Karpas-422 (cell line): ENCODE results near the gene DOCK4. TPM values are rescaled to one million over a fixed set of nuclear protein-coding genes. Genes with fewer than 3 reads are reported as not detected.

Experiments used
- DNase-seq: peaks from one replicate; pipeline ENCODE4 v3.0.0-alpha.2; 2015
- H2AFZ ChIP-seq: fragments of 200-600 bp; sonication (generic); 2 replicates; pipeline ENCODE4 v1.6.1; 2014; ENCODE audit warnings: antibody characterized with exemption, low read length, mixed read lengths
- H3K27ac ChIP-seq: fragments of 200-600 bp; sonication (generic); 2 replicates; pipeline ENCODE4 v1.5.1; 2014; ENCODE audit warnings: mild to moderate bottlenecking, low read length, moderate library complexity
- H3K27me3 ChIP-seq: fragments of 200-600 bp; sonication (generic); 2 replicates; pipeline ENCODE4 v1.6.1; 2014; ENCODE audit warnings: low read length, mixed read lengths
- H3K36me3 ChIP-seq: fragments of 200-600 bp; sonication (generic); 2 replicates; pipeline ENCODE4 v1.6.1; 2014; ENCODE audit warnings: low read length, mixed read lengths; ENCODE audit not compliant: insufficient read depth
- H3K4me1 ChIP-seq: fragments of 200-600 bp; sonication (generic); 2 replicates; pipeline ENCODE4 v1.6.1; 2014; ENCODE audit warnings: mild to moderate bottlenecking, low read length, mixed read lengths
- H3K4me2 ChIP-seq: fragments of 200-600 bp; sonication (generic); 2 replicates; pipeline ENCODE4 v1.6.1; 2014; ENCODE audit warnings: low read length, low read depth, mild to moderate bottlenecking; ENCODE audit not compliant: poor library complexity, severe bottlenecking
- H3K4me3 ChIP-seq: fragments of 200-600 bp; sonication (generic); 2 replicates; pipeline ENCODE4 v1.5.1; 2014; ENCODE audit warnings: mild to moderate bottlenecking, antibody characterized with exemption, low read length, mixed read lengths
- H3K79me2 ChIP-seq: fragments of 200-600 bp; sonication (generic); 2 replicates; pipeline ENCODE4 v1.6.1; 2014; ENCODE audit warnings: mild to moderate bottlenecking, low read length, mixed read lengths
- H3K9ac ChIP-seq: fragments of 200-600 bp; sonication (generic); 2 replicates; pipeline ENCODE4 v1.6.0; 2014; ENCODE audit warnings: low read length
- H3K9me2 ChIP-seq: fragments of 200-600 bp; sonication (generic), shearing (Covaris generic); replicated peaks from 2 replicates; pipeline ENCODE4 v1.6.0; 2014; ENCODE audit warnings: mild to moderate bottlenecking, low read length, moderate library complexity; ENCODE audit not compliant: insufficient read depth
- H3K9me3 ChIP-seq: fragments of 300-700, 200-600 bp; sonication (generic); 2 replicates; pipeline ENCODE4 v1.6.1; 2014; ENCODE audit warnings: low read length, mixed read lengths
- H4K20me1 ChIP-seq: fragments of 200-600 bp; sonication (generic); 2 replicates; pipeline ENCODE4 v1.6.1; 2014; ENCODE audit warnings: mild to moderate bottlenecking, antibody characterized with exemption, low read length, low read depth; ENCODE audit not compliant: insufficient read depth
- total RNA-seq: library from RNA; depleted of rRNA; stranded (reverse); fragments of >200 nt; shearing (Covaris generic); gene quantifications from 2 replicates; pipeline ENCODE4 v1.2.3, GENCODE V29; 2014; ENCODE audit warnings: low replicate concordance

Gene DOCK4
- total RNA-seq, 1 experiment from 2014 or later: 0.07 TPM

DNA sequence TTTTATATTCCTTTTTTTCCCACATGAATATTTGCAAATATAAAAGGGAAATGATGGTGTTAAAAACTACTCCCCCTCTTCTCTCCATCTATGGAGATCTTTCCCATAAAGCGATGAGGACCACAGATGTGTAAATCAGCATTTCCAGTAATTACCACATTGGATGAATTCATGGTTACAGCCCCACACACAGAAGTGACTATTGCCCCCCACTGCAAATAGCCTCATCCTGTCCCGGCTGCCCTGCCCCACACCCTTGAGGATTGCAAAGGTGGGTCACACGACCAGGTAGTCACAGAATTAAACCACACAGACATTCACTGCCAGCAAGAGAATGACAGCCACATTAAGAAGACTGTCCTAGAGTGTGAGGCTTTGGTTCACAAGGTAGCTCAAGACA, 145.1 kb downstream of the DOCK4 start:
- Histone ChIP-seq H3K27ac (no peak overlapping the region), H3K4me1 (no peaks in the 10 kb centered on the region), H3K36me3 (no peaks in the 10 kb centered on the region), H3K79me2 (no peaks in the 10 kb centered on the region), H3K9me2 (no peaks in the 10 kb centered on the region), H2AFZ (no peak overlapping the region), H3K9ac (no peak overlapping the region), H3K4me3 (no peak overlapping the region), H3K9me3 (no peaks in the 10 kb centered on the region), H3K4me2 (no peak overlapping the region), H4K20me1 (no peaks in the 10 kb centered on the region), H3K27me3 (no peaks in the 10 kb centered on the region)
- DNase-seq: no peak

DNA sequence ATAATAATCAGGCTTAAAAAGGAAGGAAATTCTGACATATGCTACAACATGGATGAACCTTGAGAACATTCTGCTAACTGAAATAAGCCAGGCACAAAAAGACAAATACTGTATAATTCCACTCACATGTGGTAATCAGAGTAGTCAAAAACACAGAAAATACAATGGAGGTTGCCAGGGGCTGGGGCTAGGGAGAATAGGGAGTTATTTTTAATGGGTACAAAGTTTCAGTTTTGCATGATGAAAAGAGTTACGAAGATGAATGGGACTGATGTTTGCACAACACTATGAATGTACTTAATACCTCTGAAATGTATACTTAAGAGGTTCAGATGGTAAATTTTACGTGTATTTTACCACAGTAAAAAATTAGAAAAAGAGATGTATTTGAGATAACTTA, 145.6 kb downstream of the DOCK4 start:
- Histone ChIP-seq H3K9ac (no peak overlapping the region), H3K27me3 (no peaks in the 10 kb centered on the region), H3K9me2 (no peaks in the 10 kb centered on the region), H2AFZ (no peak overlapping the region), H3K9me3 (no peaks in the 10 kb centered on the region), H3K4me3 (no peak overlapping the region), H3K27ac (no peak overlapping the region), H4K20me1 (no peaks in the 10 kb centered on the region), H3K4me1 (no peaks in the 10 kb centered on the region), H3K36me3 (no peaks in the 10 kb centered on the region), H3K79me2 (no peaks in the 10 kb centered on the region), H3K4me2 (no peak overlapping the region)
- DNase-seq: no peak

DNA sequence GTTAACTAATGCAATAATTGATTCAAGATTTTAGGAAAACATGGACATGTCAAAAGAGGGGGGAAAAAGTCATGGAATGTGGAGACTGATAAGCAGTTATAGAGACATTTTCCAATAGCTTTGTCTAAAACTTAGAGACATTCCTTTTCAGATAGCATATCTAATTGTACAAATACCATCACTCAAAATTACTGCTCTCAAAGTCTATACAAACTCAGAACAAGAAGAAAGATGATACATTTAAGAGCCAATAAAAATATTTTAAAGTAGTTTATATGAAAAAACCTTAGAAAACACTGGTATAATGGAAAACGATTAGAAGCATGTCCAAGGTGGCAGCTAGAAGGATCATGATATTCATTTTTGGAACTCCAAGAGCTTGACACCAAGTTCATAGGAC, 146.5 kb downstream of the DOCK4 start:
- no peaks in the 10 kb centered on the region for H3K9me2 ChIP-seq

DNA sequence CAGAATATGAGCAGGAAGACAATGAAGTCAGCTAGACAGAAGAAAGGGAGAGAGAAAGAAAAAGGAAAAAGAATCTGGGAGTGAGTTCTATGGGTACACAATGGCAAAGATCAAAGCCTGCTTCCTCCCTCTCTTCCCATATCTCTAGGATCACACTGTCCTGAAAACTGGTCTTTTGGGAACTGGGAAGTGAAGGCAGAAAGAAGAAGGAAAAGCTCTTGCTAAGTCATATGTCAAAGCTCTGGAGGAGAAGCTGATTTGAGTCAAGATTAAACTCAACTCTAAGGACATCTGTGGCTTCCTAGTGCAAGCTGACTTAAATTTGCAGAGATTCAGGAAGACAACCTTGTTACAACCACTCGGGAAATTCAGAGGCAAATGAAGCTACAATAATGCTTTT, 147.5 kb downstream of the DOCK4 start:
- no peaks in the 10 kb centered on the region for H3K4me1 ChIP-seq
- H3K4me2 ChIP-seq: no peak overlapping the region
- H3K9me2 ChIP-seq: no peaks in the 10 kb centered on the region
- H3K27me3 ChIP-seq: no peaks in the 10 kb centered on the region
- H3K36me3 ChIP-seq: no peaks in the 10 kb centered on the region
- no peak overlapping the region for H3K27ac ChIP-seq
- H3K4me3 ChIP-seq: no peak overlapping the region
- no peaks in the 10 kb centered on the region for H4K20me1 ChIP-seq
- H2AFZ ChIP-seq: no peak overlapping the region
- H3K9me3 ChIP-seq: no peaks in the 10 kb centered on the region
- H3K9ac ChIP-seq: no peak overlapping the region
- no peaks in the 10 kb centered on the region for H3K79me2 ChIP-seq
- DNase-seq: no peak

More for the DNA sequence above, 146.5 kb downstream of the DOCK4 start:
- no peaks in the 10 kb centered on the region for H3K27me3 ChIP-seq
- H3K79me2 ChIP-seq: no peaks in the 10 kb centered on the region
- no peak overlapping the region for H3K9ac ChIP-seq
- no peaks in the 10 kb centered on the region for H3K36me3 ChIP-seq
- no peak overlapping the region for H3K4me2 ChIP-seq
- H3K27ac ChIP-seq: no peak overlapping the region
- no peak overlapping the region for H3K4me3 ChIP-seq
- H4K20me1 ChIP-seq: no peaks in the 10 kb centered on the region
- no peak overlapping the region for H2AFZ ChIP-seq
- no peak for DNase-seq
- no peaks in the 10 kb centered on the region for H3K9me3 ChIP-seq
- H3K4me1 ChIP-seq: no peaks in the 10 kb centered on the region

DNA sequence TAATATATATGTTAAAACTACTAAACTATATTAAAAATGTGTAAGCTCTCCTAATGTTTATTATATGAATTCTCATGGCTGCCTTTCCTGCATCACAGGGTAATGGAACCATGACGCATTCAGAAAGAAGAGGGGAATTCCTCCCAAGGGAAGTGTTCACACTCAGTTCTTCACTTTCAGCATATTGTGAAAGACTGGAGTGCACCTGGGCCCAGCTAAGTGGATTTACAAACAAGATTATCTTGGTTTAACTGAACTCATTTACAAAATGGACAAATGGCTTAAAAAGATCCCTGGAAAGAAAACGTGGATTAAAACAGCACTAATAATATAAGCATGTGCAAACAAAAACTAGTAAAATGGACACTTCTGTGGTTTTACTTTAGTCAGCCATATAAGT, 149.8 kb downstream of the DOCK4 start:
- Histone ChIP-seq H3K27ac (no peak overlapping the region), H3K4me3 (no peak overlapping the region), H4K20me1 (no peaks in the 10 kb centered on the region), H3K36me3 (no peaks in the 10 kb centered on the region), H3K9ac (no peak overlapping the region), H3K27me3 (no peaks in the 10 kb centered on the region), H2AFZ (no peak overlapping the region), H3K9me2 (no peaks in the 10 kb centered on the region), H3K9me3 (no peaks in the 10 kb centered on the region), H3K4me1 (no peaks in the 10 kb centered on the region), H3K4me2 (no peak overlapping the region), H3K79me2 (no peaks in the 10 kb centered on the region)
- no peak for DNase-seq

DNA sequence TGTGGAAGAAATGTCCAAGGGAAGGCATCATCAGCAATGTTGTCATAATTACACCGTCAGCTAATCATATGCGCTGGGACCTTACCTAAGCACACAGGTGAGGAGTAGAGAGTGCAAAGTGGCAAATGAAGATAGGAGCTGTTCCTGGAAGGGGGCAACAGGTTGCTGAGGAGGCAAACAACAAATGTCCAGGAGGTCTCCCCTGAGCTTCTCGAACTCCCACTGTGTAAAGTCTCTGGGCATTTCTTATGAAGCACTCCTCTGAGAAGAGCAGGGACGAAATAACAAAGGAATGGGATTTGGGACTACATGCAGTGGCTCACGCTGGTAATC, 152.5 kb downstream of the DOCK4 start:
- Histone ChIP-seq H3K4me3 (no peak overlapping the region), H3K9me2 (no peaks in the 10 kb centered on the region), H4K20me1 (no peaks in the 10 kb centered on the region), H3K79me2 (no peaks in the 10 kb centered on the region), H3K4me1 (no peaks in the 10 kb centered on the region), H3K27ac (no peak overlapping the region), H3K27me3 (no peaks in the 10 kb centered on the region), H3K9ac (no peak overlapping the region), H3K36me3 (no peaks in the 10 kb centered on the region), H3K4me2 (no peak overlapping the region), H2AFZ (no peak overlapping the region), H3K9me3 (no peaks in the 10 kb centered on the region)
- DNase-seq: no peak

DNA sequence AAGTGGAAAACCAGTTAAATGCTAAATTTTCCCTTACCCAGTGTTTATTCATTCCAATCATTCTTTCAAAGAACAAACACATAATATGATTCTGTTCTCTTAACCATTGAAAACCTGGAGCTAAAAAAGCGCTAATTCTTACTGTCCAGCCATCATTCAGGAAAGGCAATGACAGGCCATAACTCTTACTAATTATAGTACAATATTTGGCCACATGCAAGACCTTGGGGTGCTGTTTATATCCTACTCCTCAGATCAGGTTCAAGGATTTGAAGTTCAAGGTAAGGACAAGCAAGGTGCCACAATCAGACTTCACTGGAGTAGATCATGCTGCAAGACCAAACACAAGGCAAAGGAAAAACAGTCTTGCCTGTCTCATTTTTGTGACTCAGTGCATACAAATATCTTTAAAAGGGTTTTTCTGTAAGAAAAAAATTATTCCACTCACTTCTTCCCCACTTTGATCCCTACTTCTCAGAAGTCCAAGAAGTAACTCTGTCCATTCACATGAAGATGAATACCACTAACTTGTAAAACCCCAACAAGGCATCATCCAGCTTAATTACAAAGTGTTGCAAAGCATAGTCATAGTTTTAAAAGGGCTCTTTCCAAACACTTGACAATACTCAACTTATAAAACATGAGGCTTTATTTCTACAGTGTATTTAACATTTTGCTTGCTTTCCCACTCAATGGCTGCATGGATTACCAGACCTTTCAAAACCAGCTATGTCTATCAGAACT, 153.0 kb downstream of the DOCK4 start:
- no peak overlapping the region for H3K27ac ChIP-seq
- H3K4me1 ChIP-seq: no peaks in the 10 kb centered on the region
- DNase-seq: no peak
- no peaks in the 10 kb centered on the region for H3K9me3 ChIP-seq
- H3K36me3 ChIP-seq: no peaks in the 10 kb centered on the region
- no peak overlapping the region for H3K4me3 ChIP-seq
- no peak overlapping the region for H3K4me2 ChIP-seq
- H2AFZ ChIP-seq: no peak overlapping the region
- H4K20me1 ChIP-seq: no peaks in the 10 kb centered on the region
- H3K27me3 ChIP-seq: no peaks in the 10 kb centered on the region
- no peaks in the 10 kb centered on the region for H3K79me2 ChIP-seq
- H3K9me2 ChIP-seq: no peaks in the 10 kb centered on the region
- H3K9ac ChIP-seq: no peak overlapping the region

DNA sequence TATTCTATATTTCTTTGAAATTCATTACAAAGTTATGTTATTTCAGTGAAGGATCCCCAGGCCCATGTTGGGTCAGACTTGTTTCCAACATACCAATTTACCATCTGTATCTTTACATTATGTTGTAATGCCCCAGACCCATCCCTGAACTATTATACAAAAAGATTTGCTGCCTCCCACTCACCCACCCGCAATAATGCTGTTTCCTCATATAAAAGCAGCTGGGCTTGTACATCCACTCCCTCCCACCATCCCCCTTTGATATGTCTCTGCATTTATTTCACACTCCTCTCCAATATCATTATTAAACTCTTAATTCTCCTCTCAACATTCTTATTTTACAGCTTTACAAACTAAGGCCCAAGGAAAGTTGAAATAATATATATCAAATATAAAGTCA, 153.7 kb downstream of the DOCK4 start:
- Histone ChIP-seq H3K4me2 (no peak overlapping the region), H4K20me1 (no peaks in the 10 kb centered on the region), H3K9me2 (no peaks in the 10 kb centered on the region), H3K27ac (no peak overlapping the region), H2AFZ (no peak overlapping the region), H3K9me3 (no peaks in the 10 kb centered on the region), H3K9ac (no peak overlapping the region), H3K4me3 (no peak overlapping the region), H3K27me3 (no peaks in the 10 kb centered on the region), H3K4me1 (no peaks in the 10 kb centered on the region), H3K36me3 (no peaks in the 10 kb centered on the region), H3K79me2 (no peaks in the 10 kb centered on the region)
- DNase-seq: no peak
